OCI-LY1 (cell line): ENCODE measurements around the gene MLLT1.

Source experiments
- H2AFZ ChIP-seq: fragments of 200-600 bp; sonication (generic), shearing (Covaris generic); 2 replicates; pipeline ENCODE4 v1.6.0; 2014; ENCODE audit warnings: antibody characterized with exemption, mild to moderate bottlenecking, low read length
- H3F3A ChIP-seq: fragments of 200-600 bp; sonication (generic), shearing (Covaris generic); 2 replicates; pipeline ENCODE4 v1.6.0; 2014; ENCODE audit warnings: mild to moderate bottlenecking, antibody characterized with exemption, low read length, moderate library complexity; ENCODE audit not compliant: insufficient read depth
- H3K27ac ChIP-seq: fragments of 200-600 bp; sonication (generic); 2 replicates; pipeline ENCODE4 v1.5.1; 2014; ENCODE audit warnings: low read length, mixed run types, mild to moderate bottlenecking, low read depth; ENCODE audit not compliant: poor library complexity, severe bottlenecking
- H3K27me3 ChIP-seq: fragments of 200-600 bp; sonication (generic); 2 replicates; pipeline ENCODE4 v1.6.0; 2014; ENCODE audit warnings: antibody characterized with exemption, mild to moderate bottlenecking, low read length, moderate library complexity; ENCODE audit not compliant: insufficient read depth
- H3K36me3 ChIP-seq: fragments of 200-600 bp; sonication (generic); 2 replicates; pipeline ENCODE4 v1.6.1; 2014; ENCODE audit warnings: mild to moderate bottlenecking, antibody characterized with exemption, low read length, moderate library complexity, mixed read lengths; ENCODE audit not compliant: insufficient read depth
- H3K4me1 ChIP-seq: fragments of 200-600 bp; sonication (generic); 2 replicates; pipeline ENCODE4 v1.5.1; 2014; ENCODE audit warnings: mild to moderate bottlenecking, low read length, moderate library complexity; ENCODE audit not compliant: insufficient read depth, severe bottlenecking
- H3K4me2 ChIP-seq: fragments of 200-600 bp; sonication (generic), shearing (Covaris generic); 2 replicates; pipeline ENCODE4 v1.6.1; 2014; ENCODE audit warnings: low read length
- H3K4me3 ChIP-seq: fragments of 200-600 bp; sonication (generic); 2 replicates; pipeline ENCODE4 v1.5.1; 2014; ENCODE audit warnings: low read length, low read depth, mild to moderate bottlenecking, mixed read lengths; ENCODE audit not compliant: poor library complexity, severe bottlenecking
- H3K79me2 ChIP-seq: fragments of 200-600 bp; shearing (Covaris generic); 2 replicates; pipeline ENCODE4 v1.6.1; 2016; ENCODE audit warnings: mixed run types, low read length, mixed read lengths; ENCODE audit not compliant: insufficient read depth
- H3K9ac ChIP-seq: fragments of 200-600 bp; sonication (generic), shearing (Covaris generic); 2 replicates; pipeline ENCODE4 v1.6.1; 2014; ENCODE audit warnings: mild to moderate bottlenecking, low read length, mixed read lengths
- H3K9me2 ChIP-seq: fragments of 200-600 bp; sonication (generic), shearing (Covaris generic); 2 replicates; pipeline ENCODE4 v1.6.1; 2014; ENCODE audit warnings: low read depth, mild to moderate bottlenecking, low read length, mixed read lengths
- H3K9me3 ChIP-seq: fragments of 200-600 bp; shearing (Covaris generic); 2 replicates; pipeline ENCODE4 v1.6.1; 2014; ENCODE audit warnings: low read length, mixed read lengths
- H4K20me1 ChIP-seq: fragments of 200-600 bp; sonication (generic), shearing (Covaris generic); 2 replicates; pipeline ENCODE4 v1.6.0; 2016; ENCODE audit warnings: mild to moderate bottlenecking, low read length; ENCODE audit not compliant: insufficient read depth
- EZH2 ChIP-seq: fragments of 200-600 bp; sonication (generic), shearing (Covaris generic); IDR thresholded peaks from 2 replicates; pipeline ENCODE4 v1.8.0; 2017; ENCODE audit warnings: borderline replicate concordance, mixed run types, mild to moderate bottlenecking, antibody characterized with exemption, low read length, moderate library complexity, mixed read lengths
- TF ChIP-seq, protein P1 (sequence below): fragments of 200-600 bp; sonication (generic), shearing (Covaris generic); IDR thresholded peaks from 2 replicates; pipeline ENCODE4 v1.5.1; 2017; ENCODE audit warnings: mild to moderate bottlenecking, antibody characterized with exemption, low read length, moderate library complexity, mixed read lengths

MLLT1 gene

GRCh38 chr19:6210091-6210490, 69.7 kb downstream of the MLLT1 start:
- Histone ChIP-seq H3K4me1 (no peaks in the 10 kb centered on the region), H3K27ac (no peak overlapping the region), H2AFZ (no peak overlapping the region), H3K27me3 (no peaks in the 10 kb centered on the region), H3K9ac (no peak overlapping the region), H3K79me2 (no peaks in the 10 kb centered on the region), H3K36me3 (no peaks in the 10 kb centered on the region), H3K4me3 (no peak overlapping the region), H4K20me1 (no peaks in the 10 kb centered on the region), H3K4me2 (no peak overlapping the region), H3F3A (no peaks in the 10 kb centered on the region), H3K9me3 (no peaks in the 10 kb centered on the region), H3K9me2 (no peaks in the 10 kb centered on the region)
- TF ChIP-seq EZH2, result no peak
- TF ChIP-seq, protein P1, sequence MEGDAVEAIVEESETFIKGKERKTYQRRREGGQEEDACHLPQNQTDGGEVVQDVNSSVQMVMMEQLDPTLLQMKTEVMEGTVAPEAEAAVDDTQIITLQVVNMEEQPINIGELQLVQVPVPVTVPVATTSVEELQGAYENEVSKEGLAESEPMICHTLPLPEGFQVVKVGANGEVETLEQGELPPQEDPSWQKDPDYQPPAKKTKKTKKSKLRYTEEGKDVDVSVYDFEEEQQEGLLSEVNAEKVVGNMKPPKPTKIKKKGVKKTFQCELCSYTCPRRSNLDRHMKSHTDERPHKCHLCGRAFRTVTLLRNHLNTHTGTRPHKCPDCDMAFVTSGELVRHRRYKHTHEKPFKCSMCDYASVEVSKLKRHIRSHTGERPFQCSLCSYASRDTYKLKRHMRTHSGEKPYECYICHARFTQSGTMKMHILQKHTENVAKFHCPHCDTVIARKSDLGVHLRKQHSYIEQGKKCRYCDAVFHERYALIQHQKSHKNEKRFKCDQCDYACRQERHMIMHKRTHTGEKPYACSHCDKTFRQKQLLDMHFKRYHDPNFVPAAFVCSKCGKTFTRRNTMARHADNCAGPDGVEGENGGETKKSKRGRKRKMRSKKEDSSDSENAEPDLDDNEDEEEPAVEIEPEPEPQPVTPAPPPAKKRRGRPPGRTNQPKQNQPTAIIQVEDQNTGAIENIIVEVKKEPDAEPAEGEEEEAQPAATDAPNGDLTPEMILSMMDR, result no peak

DNA sequence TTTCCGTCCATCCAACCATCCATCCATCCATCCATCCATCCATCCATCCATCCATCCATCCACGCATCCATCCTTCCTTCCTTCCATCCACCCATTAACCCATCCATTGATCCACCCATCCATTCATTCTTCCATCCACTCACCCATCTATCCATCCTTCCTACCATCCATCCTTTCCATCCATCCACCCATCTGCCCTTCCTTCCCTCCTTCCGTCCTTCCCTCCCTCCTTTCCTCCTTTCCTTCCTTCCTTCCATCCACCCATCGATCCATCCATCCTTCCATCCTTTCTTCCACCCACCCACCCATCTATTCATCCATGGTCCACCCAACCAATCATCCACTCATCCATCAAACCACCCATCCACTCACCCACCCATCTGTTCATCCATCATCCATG, 70.1 kb downstream of the MLLT1 start:
- Histone ChIP-seq H3K9me3 (no peaks in the 10 kb centered on the region), H3K9ac (no peak overlapping the region), H3K79me2 (no peaks in the 10 kb centered on the region), H3K4me3 (no peak overlapping the region), H3K27me3 (no peaks in the 10 kb centered on the region), H3K4me2 (no peak overlapping the region), H3K9me2 (no peaks in the 10 kb centered on the region), H3K4me1 (no peaks in the 10 kb centered on the region), H2AFZ (no peak overlapping the region), H3K36me3 (no peaks in the 10 kb centered on the region), H3F3A (no peaks in the 10 kb centered on the region), H3K27ac (no peak overlapping the region), H4K20me1 (no peaks in the 10 kb centered on the region)
- TF ChIP-seq, protein P1, result no peak

GRCh38 chr19:6209233-6209632, 70.5 kb downstream of the MLLT1 start:
- TF ChIP-seq, protein P1, result no peak
- no peak for TF ChIP-seq EZH2
- H3K27me3 ChIP-seq, result no peaks in the 10 kb centered on the region
- no peaks in the 10 kb centered on the region for H3K79me2 ChIP-seq

More at GRCh38 chr19:6209233-6209632, 70.5 kb downstream of the MLLT1 start:
- Histone ChIP-seq H3K4me2 (no peak overlapping the region), H3K36me3 (no peaks in the 10 kb centered on the region), H3K9me2 (no peaks in the 10 kb centered on the region), H3F3A (0 out of 2 replicates have a peak, but pooled peaks cover 2% of the 10 kb centered on the region), H3K27ac (no peak overlapping the region), H4K20me1 (no peaks in the 10 kb centered on the region), H3K9me3 (no peaks in the 10 kb centered on the region), H3K9ac (no peak overlapping the region), H2AFZ (no peak overlapping the region), H3K4me3 (no peak overlapping the region), H3K4me1 (peaks cover 4% of the 10 kb centered on the region)
